Fibroblast of pulmonary artery (primary cell): ENCODE results near the gene SLC35F1.
A peak's percentile ranks its signal among the peaks of the same experiment; 100 is the strongest.
"Not testable (repeated sequence)": the region's sequence is repeated elsewhere in the genome, so short reads cannot be mapped to it uniquely, and the experiment has no call there.

ENCODE experiments used
- DNase-seq: peaks from one replicate; pipeline ENCODE4 v3.0.0-alpha.2; 2010; ENCODE audit warnings: low read depth
- H3K4me3 ChIP-seq: replicated peaks from 2 replicates; pipeline ENCODE4 v1.5.1; 2011; ENCODE audit warnings: low read depth, mild to moderate bottlenecking, control low read depth, low read length, moderate library complexity
- TF ChIP-seq, protein P1 (sequence below): IDR thresholded peaks from 2 replicates; pipeline ENCODE4 v1.5.1; 2011; ENCODE audit warnings: mild to moderate bottlenecking, control low read depth, low read length, inconsistent platforms; ENCODE audit errors: missing control alignments

Gene SLC35F1

DNA sequence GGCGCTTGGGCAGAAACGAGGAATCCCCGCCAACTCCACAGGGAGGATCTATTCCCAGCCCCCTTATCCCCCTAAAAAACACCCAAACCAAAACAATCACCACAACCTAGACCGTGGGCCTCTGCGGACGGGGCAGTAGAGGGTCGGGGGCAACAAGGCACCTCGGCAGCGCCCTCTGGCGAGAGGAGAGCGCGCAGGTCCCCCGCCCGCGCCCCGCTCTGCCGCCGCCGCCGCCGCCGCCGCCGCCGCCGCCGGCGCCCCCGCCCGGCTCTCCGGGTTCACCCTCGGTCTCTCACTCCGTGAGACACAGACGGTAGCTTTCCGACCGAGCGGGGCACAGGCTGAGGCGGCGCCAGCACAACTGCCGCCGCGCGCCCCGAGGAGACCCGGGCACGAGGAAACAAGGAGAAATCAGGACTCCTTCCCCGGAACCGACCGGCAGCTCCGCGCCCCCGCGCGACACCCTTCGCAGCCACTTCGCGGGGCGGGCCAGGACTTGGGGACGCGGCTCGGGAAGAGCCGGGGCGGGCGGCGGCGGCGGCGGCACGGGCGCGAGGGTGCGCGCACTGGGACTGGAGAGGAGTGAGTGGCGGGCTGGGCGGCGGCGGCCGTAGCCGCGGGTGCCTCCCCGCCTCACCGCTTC, at the start of gene SLC35F1:
Gene SLC35F1, plus strand, starts transcription at position 307 of the 643 bp plus-strand sequence.
- H3K4me3 ChIP-seq: peak within 1 kb of the TSS; percentile 45
- TF ChIP-seq, protein P1, sequence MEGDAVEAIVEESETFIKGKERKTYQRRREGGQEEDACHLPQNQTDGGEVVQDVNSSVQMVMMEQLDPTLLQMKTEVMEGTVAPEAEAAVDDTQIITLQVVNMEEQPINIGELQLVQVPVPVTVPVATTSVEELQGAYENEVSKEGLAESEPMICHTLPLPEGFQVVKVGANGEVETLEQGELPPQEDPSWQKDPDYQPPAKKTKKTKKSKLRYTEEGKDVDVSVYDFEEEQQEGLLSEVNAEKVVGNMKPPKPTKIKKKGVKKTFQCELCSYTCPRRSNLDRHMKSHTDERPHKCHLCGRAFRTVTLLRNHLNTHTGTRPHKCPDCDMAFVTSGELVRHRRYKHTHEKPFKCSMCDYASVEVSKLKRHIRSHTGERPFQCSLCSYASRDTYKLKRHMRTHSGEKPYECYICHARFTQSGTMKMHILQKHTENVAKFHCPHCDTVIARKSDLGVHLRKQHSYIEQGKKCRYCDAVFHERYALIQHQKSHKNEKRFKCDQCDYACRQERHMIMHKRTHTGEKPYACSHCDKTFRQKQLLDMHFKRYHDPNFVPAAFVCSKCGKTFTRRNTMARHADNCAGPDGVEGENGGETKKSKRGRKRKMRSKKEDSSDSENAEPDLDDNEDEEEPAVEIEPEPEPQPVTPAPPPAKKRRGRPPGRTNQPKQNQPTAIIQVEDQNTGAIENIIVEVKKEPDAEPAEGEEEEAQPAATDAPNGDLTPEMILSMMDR: peak; percentile 32
- DNase-seq: no peak

DNA sequence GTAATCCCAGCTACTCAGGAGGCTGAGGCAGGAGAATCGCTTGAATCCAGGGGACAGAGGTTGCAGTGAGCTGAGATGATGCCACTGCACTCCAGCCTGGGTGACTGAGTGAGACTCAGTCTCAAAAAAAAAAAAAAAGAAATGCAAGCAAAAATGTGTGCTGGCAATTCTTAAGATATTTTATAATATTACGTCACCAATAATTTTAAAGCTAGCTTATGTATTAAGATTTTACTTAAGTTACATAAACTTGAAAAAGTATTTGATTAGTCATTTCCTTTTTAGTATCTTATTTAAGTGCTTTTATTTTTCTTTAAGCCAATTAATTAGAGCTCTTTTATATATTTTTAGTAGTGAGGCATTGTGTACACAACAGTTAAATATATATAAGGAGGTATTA, 48.5 kb upstream of the SLC35F1 start:
- DNase-seq: not testable (repeated sequence)

DNA sequence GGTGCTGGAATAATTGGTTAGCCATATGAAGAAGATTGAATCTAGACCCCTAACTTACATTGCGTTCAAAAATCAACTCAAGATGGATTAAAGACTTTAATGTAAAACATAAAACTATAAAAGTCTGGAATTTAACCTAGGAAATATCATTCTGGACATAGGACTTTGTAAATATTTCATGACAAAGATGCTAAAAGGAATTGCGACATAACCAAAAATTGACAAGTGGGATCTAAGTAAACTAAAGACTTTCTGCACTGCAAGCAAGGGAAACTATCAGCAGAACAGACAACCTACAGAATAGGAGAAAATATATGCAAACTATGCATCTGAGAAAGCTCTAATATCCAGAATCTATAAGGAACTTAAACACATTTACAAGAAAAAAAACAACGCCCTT, 45.5 kb upstream of the SLC35F1 start:
- TF ChIP-seq, protein P1: no peak
- DNase-seq: no peak
- H3K4me3 ChIP-seq: no peak overlapping the region

More for the DNA sequence above, 48.5 kb upstream of the SLC35F1 start:
- H3K4me3 ChIP-seq: not testable (repeated sequence)

DNA sequence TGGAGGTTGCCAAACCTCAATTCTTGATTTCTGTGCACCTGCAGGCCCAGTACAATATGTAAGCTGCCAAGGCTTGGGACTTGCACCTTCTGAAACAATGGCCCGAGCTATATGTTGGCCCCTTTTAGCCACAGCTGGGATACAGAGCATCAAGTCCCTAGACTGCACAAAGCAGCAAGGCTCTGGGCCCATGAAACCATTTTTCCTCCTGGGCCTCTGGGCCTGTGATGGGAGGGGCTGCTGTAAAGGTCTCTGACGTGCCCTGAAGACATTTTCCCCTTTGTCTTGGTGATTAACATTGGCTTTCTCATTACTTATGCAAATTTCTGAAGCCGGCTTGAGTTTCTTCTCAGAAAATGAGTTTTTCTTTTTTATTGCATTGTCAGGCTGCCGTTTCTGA, 40.5 kb upstream of the SLC35F1 start:
- no peak for DNase-seq
- TF ChIP-seq, protein P1: no peak
- no peak overlapping the region for H3K4me3 ChIP-seq

DNA sequence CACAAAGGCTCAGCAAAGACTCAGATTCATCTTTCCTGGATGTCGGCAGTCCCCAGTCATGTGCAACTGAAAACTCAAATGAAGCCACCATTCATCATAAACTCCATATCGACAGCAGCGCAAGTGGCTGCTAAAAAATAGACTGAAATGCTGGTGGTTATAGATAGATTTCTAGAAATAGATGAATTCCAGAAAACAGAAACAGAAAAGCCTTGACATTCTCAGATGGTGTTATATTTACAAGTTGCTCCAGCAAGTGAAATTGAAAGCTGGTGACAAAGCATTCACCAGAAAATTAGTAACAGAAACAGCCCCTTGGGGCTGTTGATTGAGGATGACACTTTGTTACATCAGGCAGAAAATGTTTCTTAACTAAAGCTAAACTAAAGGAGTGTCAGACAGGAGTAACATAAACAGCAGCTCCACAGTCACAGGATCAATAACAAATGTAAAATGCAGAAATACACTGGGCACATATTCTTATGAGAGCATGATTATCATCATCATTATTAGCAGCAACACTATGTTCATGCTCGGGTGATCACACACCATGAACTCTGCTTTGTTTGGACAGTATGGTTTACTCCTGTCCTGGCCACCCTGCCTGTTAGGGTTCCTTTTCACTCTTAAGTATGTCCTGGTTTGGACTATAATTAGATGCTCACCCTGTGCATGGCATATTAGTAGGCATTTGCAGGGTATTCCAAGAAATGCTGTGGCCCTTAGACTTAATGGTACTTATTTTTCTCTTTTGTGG, 36.4 kb upstream of the SLC35F1 start:
- no peak overlapping the region for H3K4me3 ChIP-seq
- TF ChIP-seq, protein P1: no peak
- DNase-seq: no peak

DNA sequence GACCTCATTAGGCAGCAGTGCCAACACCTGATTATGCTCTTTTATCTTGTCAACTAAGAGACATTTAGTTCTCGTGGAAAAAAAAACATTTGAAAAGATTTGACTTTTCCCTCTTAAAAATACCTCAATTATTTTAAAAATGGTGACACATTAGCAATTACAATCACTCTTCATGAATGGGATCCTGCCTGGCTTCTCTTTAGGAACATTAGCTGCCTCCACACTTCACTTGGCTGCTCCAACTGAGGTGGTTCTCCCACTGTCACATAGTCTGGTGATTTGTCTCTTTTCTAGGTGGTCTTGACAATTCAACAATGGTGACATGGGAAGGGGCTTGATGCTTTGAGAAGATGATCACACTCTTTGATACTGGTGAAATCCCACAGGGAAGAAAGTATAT, 26.2 kb upstream of the SLC35F1 start:
- no peak overlapping the region for H3K4me3 ChIP-seq
- no peak for DNase-seq
- TF ChIP-seq, protein P1: no peak

DNA sequence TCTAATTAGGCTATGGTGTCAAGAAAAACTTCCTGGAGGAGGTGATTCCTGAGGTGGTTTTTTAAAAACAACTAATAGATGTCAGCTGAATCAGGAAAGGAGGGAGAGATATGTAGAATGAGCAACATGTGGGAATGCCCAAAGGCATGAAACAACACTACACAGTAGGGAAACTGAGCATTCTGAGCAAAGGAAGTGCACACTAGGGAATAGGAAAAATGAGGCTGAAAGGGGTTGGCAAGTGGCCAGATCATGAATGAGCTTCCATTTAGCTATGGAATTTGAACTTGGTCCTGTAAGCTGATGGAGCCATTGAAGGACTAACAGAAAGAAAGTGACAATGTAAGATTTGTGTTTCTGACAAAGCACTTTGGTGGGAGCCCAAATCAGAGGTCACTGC, 16.9 kb upstream of the SLC35F1 start:
- TF ChIP-seq, protein P1: no peak
- no peak for DNase-seq
- no peak overlapping the region for H3K4me3 ChIP-seq
